ENCODE measurements around the gene ZNF775. TPM values are rescaled to one million over a fixed set of nuclear protein-coding genes. Genes with fewer than 3 reads are reported as not detected.

Gene ZNF775
- total and polyA plus RNA-seq, 2 of the 13 experiments (the other 11 are each of a cell fraction or from before 2014, with no cell fraction given) = 3.1 to 3.2 TPM

- TF ChIP-seq, protein P1, sequence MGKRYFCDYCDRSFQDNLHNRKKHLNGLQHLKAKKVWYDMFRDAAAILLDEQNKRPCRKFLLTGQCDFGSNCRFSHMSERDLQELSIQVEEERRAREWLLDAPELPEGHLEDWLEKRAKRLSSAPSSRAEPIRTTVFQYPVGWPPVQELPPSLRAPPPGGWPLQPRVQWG (CRISPR knock-in tag; IDR thresholded peaks at IDR 0.05; ENCODE audit: borderline replicate concordance, low read depth) = no peak
- TF ChIP-seq, protein P2, sequence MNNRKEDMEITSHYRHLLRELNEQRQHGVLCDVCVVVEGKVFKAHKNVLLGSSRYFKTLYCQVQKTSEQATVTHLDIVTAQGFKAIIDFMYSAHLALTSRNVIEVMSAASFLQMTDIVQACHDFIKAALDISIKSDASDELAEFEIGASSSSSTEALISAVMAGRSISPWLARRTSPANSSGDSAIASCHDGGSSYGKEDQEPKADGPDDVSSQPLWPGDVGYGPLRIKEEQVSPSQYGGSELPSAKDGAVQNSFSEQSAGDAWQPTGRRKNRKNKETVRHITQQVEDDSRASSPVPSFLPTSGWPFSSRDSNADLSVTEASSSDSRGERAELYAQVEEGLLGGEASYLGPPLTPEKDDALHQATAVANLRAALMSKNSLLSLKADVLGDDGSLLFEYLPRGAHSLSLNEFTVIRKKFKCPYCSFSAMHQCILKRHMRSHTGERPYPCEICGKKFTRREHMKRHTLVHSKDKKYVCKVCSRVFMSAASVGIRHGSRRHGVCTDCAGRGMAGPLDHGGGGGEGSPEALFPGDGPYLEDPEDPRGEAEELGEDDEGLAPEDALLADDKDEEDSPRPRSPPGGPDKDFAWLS (CRISPR knock-in tag; IDR thresholded peaks at IDR 0.05; ENCODE audit: borderline replicate concordance) = no peak
- TF ChIP-seq THRA (CRISPR knock-in tag; IDR thresholded peaks at IDR 0.05; ENCODE audit: borderline replicate concordance) = no peak
- no peak for TF ChIP-seq ZNF326 (CRISPR knock-in tag; IDR thresholded peaks at IDR 0.05; ENCODE audit: borderline replicate concordance)
- no peak for TF ChIP-seq ZNF557 (CRISPR knock-in tag; IDR thresholded peaks at IDR 0.05)
- TF ChIP-seq, protein P3, sequence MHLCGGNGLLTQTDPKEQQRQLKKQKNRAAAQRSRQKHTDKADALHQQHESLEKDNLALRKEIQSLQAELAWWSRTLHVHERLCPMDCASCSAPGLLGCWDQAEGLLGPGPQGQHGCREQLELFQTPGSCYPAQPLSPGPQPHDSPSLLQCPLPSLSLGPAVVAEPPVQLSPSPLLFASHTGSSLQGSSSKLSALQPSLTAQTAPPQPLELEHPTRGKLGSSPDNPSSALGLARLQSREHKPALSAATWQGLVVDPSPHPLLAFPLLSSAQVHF (CRISPR knock-in tag; IDR thresholded peaks at IDR 0.05) = peak; percentile 47; the same call in 1 of the 2 replicates
- TF ChIP-seq KAT8 (CRISPR knock-in tag; IDR thresholded peaks at IDR 0.05) = 0 out of 2 replicates have a peak, but pooled peaks have one; percentile 14
- TF ChIP-seq THYN1 (CRISPR knock-in tag; IDR thresholded peaks at IDR 0.05; ENCODE audit: borderline replicate concordance, low read depth) = no peak
- no peak for TF ChIP-seq ZNF3 (CRISPR knock-in tag; IDR thresholded peaks at IDR 0.05)
- no peak for TF ChIP-seq ARID2 (CRISPR knock-in tag; IDR thresholded peaks at IDR 0.05; ENCODE audit: borderline replicate concordance)
- peak; percentile 79; the same call in 1 of the 2 replicates for TF ChIP-seq ZNF891 (CRISPR knock-in tag; IDR thresholded peaks at IDR 0.05)
- TF ChIP-seq PRDM15 (CRISPR knock-in tag; IDR thresholded peaks at IDR 0.05) = no peak
- TF ChIP-seq ZNF430 (CRISPR knock-in tag; IDR thresholded peaks at IDR 0.05) = peak; percentile 51; the same call in 1 of the 2 replicates
- TF ChIP-seq GABPB1 (CRISPR knock-in tag; IDR thresholded peaks at IDR 0.05) = peak; percentile 64; the same call in 1 of the 2 replicates
- no peak for TF ChIP-seq TAF15 (IDR thresholded peaks at IDR 0.05; ENCODE audit: low read depth, low read length, poor library complexity, severe bottlenecking)
- TF ChIP-seq PBX3 (CRISPR knock-in tag; IDR thresholded peaks at IDR 0.05; ENCODE audit: borderline replicate concordance) = no peak
- TF ChIP-seq, protein P4, sequence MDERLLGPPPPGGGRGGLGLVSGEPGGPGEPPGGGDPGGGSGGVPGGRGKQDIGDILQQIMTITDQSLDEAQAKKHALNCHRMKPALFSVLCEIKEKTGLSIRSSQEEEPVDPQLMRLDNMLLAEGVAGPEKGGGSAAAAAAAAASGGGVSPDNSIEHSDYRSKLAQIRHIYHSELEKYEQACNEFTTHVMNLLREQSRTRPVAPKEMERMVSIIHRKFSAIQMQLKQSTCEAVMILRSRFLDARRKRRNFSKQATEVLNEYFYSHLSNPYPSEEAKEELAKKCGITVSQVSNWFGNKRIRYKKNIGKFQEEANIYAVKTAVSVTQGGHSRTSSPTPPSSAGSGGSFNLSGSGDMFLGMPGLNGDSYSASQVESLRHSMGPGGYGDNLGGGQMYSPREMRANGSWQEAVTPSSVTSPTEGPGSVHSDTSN (CRISPR knock-in tag; IDR thresholded peaks at IDR 0.05) = no peak
- 0 out of 2 replicates have a peak, but pooled peaks have one; percentile 76 for TF ChIP-seq EEA1 (CRISPR knock-in tag; IDR thresholded peaks at IDR 0.05; ENCODE audit: borderline replicate concordance)
Observed at GRCh38 chr7:150340024-150340749, 38.9 kb upstream of the ZNF775 start (continued).
